Small intestine (tissue), 7 donors: ENCODE results near the gene ZZZ3. TPM values are rescaled to one million over a fixed set of nuclear protein-coding genes. Genes with fewer than 3 reads are reported as not detected.
"Not testable (repeated sequence)": the region's sequence is repeated elsewhere in the genome, so short reads cannot be mapped to it uniquely, and the experiment has no call there.

Experiments used
- DNase-seq, 2 donors: peaks; one replicate each; pipeline versions ENCODE4 v3.0.0 to v3.0.0-alpha.2; 2013
- FAIRE-seq: peaks from 2 replicates; lab custom pipeline; 2012; peaks lifted over from hg19 to GRCh38; lab: Jason Lieb, UNC
- H3K27ac ChIP-seq, 3 donors: one replicate each; pipeline ENCODE4 v1.5.1; 2013; ENCODE audit warnings: low read length in 2 of 3, mild to moderate bottlenecking in 2 of 3, control low read depth in 1 of 3, inconsistent platforms in 1 of 3, low read depth in 1 of 3, moderate library complexity in 1 of 3
- H3K27me3 ChIP-seq, 3 donors: one replicate each; pipeline ENCODE4 v1.6.1; 2013; ENCODE audit warnings: low read length in 3 of 3, inconsistent platforms in 1 of 3; ENCODE audit not compliant: control insufficient read depth in 3 of 3, insufficient read depth in 3 of 3
- H3K36me3 ChIP-seq, 3 donors: one replicate each; pipeline ENCODE4 v1.6.1; 2013; ENCODE audit warnings: low read length in 3 of 3, inconsistent platforms in 1 of 3, low read depth in 1 of 3, mild to moderate bottlenecking in 1 of 3, moderate library complexity in 1 of 3; ENCODE audit not compliant: control insufficient read depth in 3 of 3, insufficient read depth in 2 of 3
- H3K4me1 ChIP-seq, 3 donors: one replicate each; pipeline ENCODE4 v1.6.1; 2013; ENCODE audit warnings: low read length in 2 of 3, inconsistent platforms in 1 of 3, low read depth in 1 of 3, mild to moderate bottlenecking in 1 of 3, moderate library complexity in 1 of 3; ENCODE audit not compliant: control insufficient read depth in 3 of 3, insufficient read depth in 2 of 3
- H3K4me3 ChIP-seq, 3 donors: one replicate each; pipeline ENCODE4 v1.5.1; 2013; ENCODE audit warnings: low read length in 3 of 3, control low read depth in 1 of 3, inconsistent platforms in 1 of 3, low read depth in 1 of 3, mild to moderate bottlenecking in 1 of 3, moderate library complexity in 1 of 3
- H3K9me3 ChIP-seq, 2 donors: one replicate each; pipeline ENCODE4 v1.6.1; 2013; ENCODE audit warnings: low read depth in 1 of 2, low read length in 1 of 2; ENCODE audit not compliant: control insufficient read depth in 2 of 2, insufficient read depth in 1 of 2
- WGBS, 3 donors: extraction: QIAGEN DNeasy Blood & Tissue Kit; methylation state at CpG; one replicate each; pipeline ENCODE4 v1.1.7; 2013; 5-methylcytosine and 5-hydroxymethylcytosine counted together
- polyA plus RNA-seq, 4 donors: library from polyadenylated mRNA; stranded (reverse) in 3 of 4; unstranded in 1 of 4; fragments of 200-250 nt in 3 of 4; fragments of 120-200 nt in 1 of 4; gene quantifications; one replicate each; pipeline versions ENCODE4 v1.2.1 to v1.2.3, GENCODE V29; 2013
- donor health status: healthy with polysubstance abuse.
- donor health status: control.
- donor health status: control.
- donor health status: Bipolar disorder and iron deficiency.
- donor health status: healthy.

Gene ZZZ3
- polyA plus RNA-seq, 4 donors: 7.8 to 50.8 (median 12.0) TPM

GRCh38 chr1:77646224-77646623, 36.2 kb downstream of the ZZZ3 start:
- FAIRE-seq, H3K4me1 ChIP-seq, DNase-seq, H3K4me3 ChIP-seq, H3K27ac ChIP-seq, H3K27me3 ChIP-seq: not testable (repeated sequence)
- H3K36me3 ChIP-seq: peaks cover 0 to 29% (median 4%) of the 10 kb centered on the region in 3 donors
- peaks cover 0 to 31% of the 10 kb centered on the region in 2 donors for H3K9me3 ChIP-seq
- WGBS, 3 donors: 97 to 98% (median 97%) methylated on average over 6 of the region's 6 CpGs

DNA sequence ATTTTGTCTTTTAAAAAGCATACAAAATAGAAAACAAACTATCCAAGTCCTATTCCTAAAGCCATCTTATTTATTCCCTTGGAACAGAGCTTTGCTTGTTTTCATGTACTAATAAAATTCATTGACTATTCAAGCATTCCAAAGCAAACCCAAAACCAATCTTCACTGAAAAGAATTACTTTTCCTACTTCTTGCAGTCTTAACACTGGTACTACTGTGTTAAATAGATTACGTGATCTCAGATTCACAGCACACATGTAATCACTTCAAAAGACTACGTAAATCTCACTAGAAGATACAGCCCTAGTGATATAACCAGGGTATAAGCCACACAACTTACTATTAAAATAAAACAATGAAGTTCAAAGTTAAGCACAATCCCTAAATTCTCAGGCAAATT, 39.0 kb downstream of the ZZZ3 start:
- 93 to 100% (median 98%) methylated on average over 2 of the region's 2 CpGs for WGBS, 3 donors
- no peak for FAIRE-seq
- no peak overlapping the region for H3K4me3 ChIP-seq
- no peaks in the 10 kb centered on the region for H3K27me3 ChIP-seq
- H3K4me1 ChIP-seq: no peaks in the 10 kb centered on the region
- H3K9me3 ChIP-seq: peaks cover 0 to 16% of the 10 kb centered on the region in 2 donors
- H3K36me3 ChIP-seq: peaks cover 0 to 22% (median 4%) of the 10 kb centered on the region in 3 donors
- no peak overlapping the region for H3K27ac ChIP-seq
- no peak for DNase-seq

DNA sequence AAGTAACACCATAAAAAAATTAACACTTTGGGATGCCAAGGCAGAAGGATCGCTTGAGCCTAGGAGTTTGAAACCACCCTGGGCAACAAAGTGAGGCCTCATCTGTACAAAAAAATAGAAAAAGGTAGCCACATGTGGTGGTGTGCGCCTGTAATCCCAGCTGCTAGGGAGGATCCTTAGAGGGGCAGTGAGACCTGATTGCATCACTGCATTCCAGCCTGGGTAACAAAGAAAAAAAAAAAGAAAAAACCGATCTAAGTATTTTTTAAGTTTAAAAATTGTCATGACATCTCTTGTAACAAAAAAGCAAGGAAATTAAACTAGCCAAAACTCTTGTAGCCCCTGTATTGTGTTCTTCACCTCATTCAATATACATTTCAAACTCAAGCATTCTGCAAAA, 39.5 kb downstream of the ZZZ3 start:
- Histone ChIP-seq H3K27ac (no peak overlapping the region), H3K4me1 (no peaks in the 10 kb centered on the region), H3K27me3 (no peaks in the 10 kb centered on the region), H3K9me3 (peaks cover 0 to 13% of the 10 kb centered on the region in 2 donors), H3K36me3 (peaks cover 0 to 20% (median 4%) of the 10 kb centered on the region in 3 donors), H3K4me3 (no peak overlapping the region)
- WGBS, 3 donors: 95 to 97% (median 97%) methylated on average over 3 of the region's 3 CpGs
- FAIRE-seq (no peak), DNase-seq (no peak)

GRCh38 chr1:77642196-77642595, 40.3 kb downstream of the ZZZ3 start:
- peaks cover 0 to 17% (median 4%) of the 10 kb centered on the region in 3 donors for H3K36me3 ChIP-seq
- H3K27me3 ChIP-seq: no peaks in the 10 kb centered on the region
- H3K4me1 ChIP-seq: no peaks in the 10 kb centered on the region
- H3K27ac ChIP-seq: no peak overlapping the region
- H3K9me3 ChIP-seq: peaks cover 0 to 5% of the 10 kb centered on the region in 2 donors
- no peak for FAIRE-seq
- 91 to 92% (median 92%) methylated on average over 5 of the region's 5 CpGs for WGBS, 3 donors
- H3K4me3 ChIP-seq: no peak overlapping the region
- DNase-seq: no peak

- H3K9me3 ChIP-seq: no peaks in the 10 kb centered on the region
- 77 to 84% (median 83%) methylated on average over 4 of the region's 4 CpGs for WGBS, 3 donors
- FAIRE-seq: no peak
- no peak overlapping the region for H3K4me3 ChIP-seq
- no peak overlapping the region for H3K27ac ChIP-seq
- DNase-seq: no peak
- H3K36me3 ChIP-seq: peaks cover 0 to 8% (median 0%) of the 10 kb centered on the region in 3 donors
- no peaks in the 10 kb centered on the region for H3K27me3 ChIP-seq
- H3K4me1 ChIP-seq: no peaks in the 10 kb centered on the region
Measured at GRCh38 chr1:77639557-77640069, 42.8 kb downstream of the ZZZ3 start.

- no peak for DNase-seq
- peaks cover 0 to 8% (median 0%) of the 10 kb centered on the region in 3 donors for H3K36me3 ChIP-seq
- no peak for FAIRE-seq
- H3K27ac ChIP-seq: no peak overlapping the region
- H3K4me3 ChIP-seq: no peak overlapping the region
- no peaks in the 10 kb centered on the region for H3K4me1 ChIP-seq
- H3K9me3 ChIP-seq: no peaks in the 10 kb centered on the region
- no peaks in the 10 kb centered on the region for H3K27me3 ChIP-seq
- 62 to 83% (median 66%) methylated on average over 3 of the region's 3 CpGs for WGBS, 3 donors
Measured at GRCh38 chr1:77639056-77639455, 43.4 kb downstream of the ZZZ3 start.

- peaks cover 0 to 3% (median 3%) of the 10 kb centered on the region in 3 donors for H3K36me3 ChIP-seq
- H3K4me1 ChIP-seq: no peaks in the 10 kb centered on the region
- WGBS, 3 donors: 88 to 95% (median 92%) methylated on average over 4 of the region's 4 CpGs
- H3K27ac ChIP-seq: no peak overlapping the region
- DNase-seq (no peak), FAIRE-seq (no peak)
- no peaks in the 10 kb centered on the region for H3K27me3 ChIP-seq
- no peaks in the 10 kb centered on the region for H3K9me3 ChIP-seq
- H3K4me3 ChIP-seq: no peak overlapping the region
Measured at GRCh38 chr1:77636864-77637263, 45.6 kb downstream of the ZZZ3 start.
